ENCODE measurements around the gene KCNE4.

Gene KCNE4

GRCh38 chr2:223096235-223096970 lies 44.4 kb downstream of the KCNE4 start:
- no peak for TF ChIP-seq ZNF274 (IDR thresholded peaks at IDR 0.05; ENCODE audit: low read depth, low read length)
- H3K4me3 ChIP-seq (ENCODE audit: low read length): no peak overlapping the region

- no peak for TF ChIP-seq ZNF274 (IDR thresholded peaks at IDR 0.05; ENCODE audit: low read depth, low read length)
- H3K4me3 ChIP-seq (ENCODE audit: low read length): no peak overlapping the region
Measured at GRCh38 chr2:223097888-223098383, 45.9 kb downstream of the KCNE4 start.

GRCh38 chr2:223099561-223099960 lies 47.6 kb downstream of the KCNE4 start:
- no peak overlapping the region for H3K4me3 ChIP-seq (ENCODE audit: low read length)

GRCh38 chr2:223100061-223100511 lies 48.1 kb downstream of the KCNE4 start:
- no peak overlapping the region for H3K4me3 ChIP-seq (ENCODE audit: low read length)

More at GRCh38 chr2:223099561-223099960, 47.6 kb downstream of the KCNE4 start:
- no peak for TF ChIP-seq ZNF274 (IDR thresholded peaks at IDR 0.05; ENCODE audit: low read depth, low read length)

GRCh38 chr2:223101340-223102039 lies 49.5 kb downstream of the KCNE4 start:
- no peak for TF ChIP-seq ZNF274 (IDR thresholded peaks at IDR 0.05; ENCODE audit: low read depth, low read length)
- no peak overlapping the region for H3K4me3 ChIP-seq (ENCODE audit: low read length)

More at GRCh38 chr2:223100061-223100511, 48.1 kb downstream of the KCNE4 start:
- TF ChIP-seq ZNF274 (IDR thresholded peaks at IDR 0.05; ENCODE audit: low read depth, low read length): no peak

- no peak for TF ChIP-seq ZNF274 (IDR thresholded peaks at IDR 0.05; ENCODE audit: low read depth, low read length)
- H3K4me3 ChIP-seq (ENCODE audit: low read length): no peak overlapping the region
Measured at GRCh38 chr2:223102040-223102400, 50.0 kb downstream of the KCNE4 start.

- TF ChIP-seq ZNF274 (IDR thresholded peaks at IDR 0.05; ENCODE audit: low read depth, low read length): no peak
- no peak overlapping the region for H3K4me3 ChIP-seq (ENCODE audit: low read length)
Measured at GRCh38 chr2:223102450-223102849, 50.5 kb downstream of the KCNE4 start.

- no peak for TF ChIP-seq ZNF274 (IDR thresholded peaks at IDR 0.05; ENCODE audit: low read depth, low read length)
- no peak overlapping the region for H3K4me3 ChIP-seq (ENCODE audit: low read length)
Measured at GRCh38 chr2:223104336-223105132, 52.5 kb downstream of the KCNE4 start.

Data from GM08714 (cell line).